HG02623 (cell line): ENCODE data around the gene GALNT1.

Experiments
- ATAC-seq: cut with Tn5 transposase; IDR thresholded peaks from one replicate; pipeline ENCODE4 v1.9.1; 2021; ENCODE audit warnings: moderate library complexity; ENCODE audit not compliant: unreplicated experiment

GALNT1 gene

GRCh38 chr18:35711227-35711626 is 129.7 kb downstream of the GALNT1 start:
- ATAC-seq, result no peak

GRCh38 chr18:35713545-35713944 is 132.0 kb downstream of the GALNT1 start:
- ATAC-seq, result no peak

GRCh38 chr18:35714539-35714938 is 133.0 kb downstream of the GALNT1 start:
- ATAC-seq, result no peak

- ATAC-seq, result no peak
Measured at GRCh38 chr18:35715139-35715538, 133.6 kb downstream of the GALNT1 start.

GRCh38 chr18:35716169-35716831 is 134.8 kb downstream of the GALNT1 start:
- ATAC-seq, result no peak

GRCh38 chr18:35717182-35717581 is 135.6 kb downstream of the GALNT1 start:
- no peak for ATAC-seq

GRCh38 chr18:35721431-35722081 is 140.0 kb downstream of the GALNT1 start:
- no peak for ATAC-seq

- no peak for ATAC-seq
Measured at GRCh38 chr18:35728676-35729075, 147.1 kb downstream of the GALNT1 start.

- no peak for ATAC-seq
Measured at GRCh38 chr18:35729991-35730668, 148.6 kb downstream of the GALNT1 start.

- no peak for ATAC-seq
Measured at GRCh38 chr18:35730691-35731370, 149.3 kb downstream of the GALNT1 start.

GRCh38 chr18:35731701-35732100 is 150.2 kb downstream of the GALNT1 start:
- ATAC-seq, result no peak

GRCh38 chr18:35732162-35732561 is 150.6 kb downstream of the GALNT1 start:
- ATAC-seq, result no peak

GRCh38 chr18:35732636-35733035 is 151.1 kb downstream of the GALNT1 start:
- ATAC-seq, result no peak

- ATAC-seq, result no peak
Measured at GRCh38 chr18:35733408-35733807, 151.9 kb downstream of the GALNT1 start.

GRCh38 chr18:35736696-35737095 is 155.2 kb downstream of the GALNT1 start:
- no peak for ATAC-seq

- no peak for ATAC-seq
Measured at GRCh38 chr18:35739778-35740177, 158.2 kb downstream of the GALNT1 start.

GRCh38 chr18:35740656-35741055 is 159.1 kb downstream of the GALNT1 start:
- no peak for ATAC-seq

GRCh38 chr18:35743916-35744315 is 162.4 kb downstream of the GALNT1 start:
- ATAC-seq, result no peak

- ATAC-seq, result no peak
Measured at GRCh38 chr18:35745814-35746213, 164.3 kb downstream of the GALNT1 start.

GRCh38 chr18:35746826-35747339 is 165.3 kb downstream of the GALNT1 start:
- ATAC-seq, result no peak

GRCh38 chr18:35747894-35748472 is 166.4 kb downstream of the GALNT1 start:
- ATAC-seq, result no peak
